K562 (cell line): ENCODE measurements around the gene PTCH2.

ENCODE experiments used
- BHLHE40 ChIP-seq: IDR thresholded peaks from 2 replicates; pipeline ENCODE4 v1.6.1; 2011; ENCODE audit warnings: low read length, improper control_type of control experiment
- CHD2 ChIP-seq: IDR thresholded peaks from 2 replicates; pipeline ENCODE4 v1.6.1; 2011; ENCODE audit warnings: low read depth, low read length
- CTCF ChIP-seq, 3 experiments: IDR thresholded peaks in 2 of 3; conservative IDR thresholded peaks in 1 of 3; 2 replicates each; pipeline ENCODE4 v1.5.1; 2011 to 2012; ENCODE audit warnings: low read length in 3 of 3, mild to moderate bottlenecking in 3 of 3, control low read depth in 2 of 3, improper control_type of control experiment in 1 of 3, inconsistent platforms in 1 of 3, low read depth in 1 of 3, mixed read lengths in 1 of 3, moderate library complexity in 1 of 3; ENCODE audit not compliant: insufficient read depth in 2 of 3
- EZH2 ChIP-seq: IDR thresholded peaks from 2 replicates; pipeline ENCODE4 v1.6.1; 2012; ENCODE audit warnings: low read depth, mild to moderate bottlenecking, inconsistent platforms, low read length, borderline replicate concordance
- HIVEP1 ChIP-seq: fragments of 250-450 bp; sonication (Bioruptor Pico); IDR thresholded peaks from 2 replicates; pipeline ENCODE4 v1.4.0; 2020; ENCODE audit warnings: mild to moderate bottlenecking
- NFIC ChIP-seq: fragments of 450-650 bp; IDR thresholded peaks from 2 replicates; pipeline ENCODE4 v1.6.1; 2017; ENCODE audit warnings: mild to moderate bottlenecking, inconsistent platforms
- NR3C1 ChIP-seq: sonication (generic); formaldehyde crosslinking; IDR thresholded peaks from 2 replicates; pipeline ENCODE4 v1.8.1; 2022; ENCODE audit warnings: missing genetic modification reagents
- POLR2A ChIP-seq: fragments of 450-650 bp; conservative IDR thresholded peaks from 2 replicates; pipeline ENCODE4 v1.6.1; 2016
- PRPF4 ChIP-seq: fragments of 200-400 bp; formaldehyde crosslinking; IDR thresholded peaks from one replicate; pipeline ENCODE4 v1.6.1; 2017; ENCODE audit warnings: low read length, low read depth, mild to moderate bottlenecking; ENCODE audit not compliant: insufficient read depth, poor library complexity, severe bottlenecking
- REST ChIP-seq, 2 experiments: fragments of 450-650 bp; formaldehyde crosslinking in 1 of 2; IDR thresholded peaks; 2 replicates each; pipeline versions ENCODE4 v1.4.0 to v1.6.1; 2014 to 2020; ENCODE audit warnings: mild to moderate bottlenecking in 2 of 2, borderline replicate concordance in 1 of 2, low read depth in 1 of 2
- ZBED1 ChIP-seq: IDR thresholded peaks from 2 replicates; pipeline ENCODE4 v1.6.1; 2014
- ZBTB1 ChIP-seq: sonication (generic); formaldehyde crosslinking; IDR thresholded peaks from 2 replicates; pipeline ENCODE4 v1.8.1; 2023; ENCODE audit warnings: missing genetic modification reagents, low read depth, mild to moderate bottlenecking, borderline replicate concordance
- ZNF3 ChIP-seq: fragments of 250-450 bp; sonication (Bioruptor Pico); IDR thresholded peaks from 2 replicates; pipeline ENCODE4 v1.5.0; 2021; ENCODE audit warnings: mild to moderate bottlenecking, moderate library complexity

- no peak for TF ChIP-seq EZH2
- no peak for TF ChIP-seq HIVEP1
- no peak for TF ChIP-seq NFIC
- TF ChIP-seq CTCF (IDR thresholded peaks at IDR 0.05 in 2 of 3, conservative IDR thresholded peaks at IDR 0.05 in 1 of 3; ENCODE audit: insufficient read depth in 2 of 3, low read depth in 1 of 3, low read length in 3 of 3): no peak
- no peak for TF ChIP-seq ZNF3 (CRISPR knock-in tag)
- TF ChIP-seq NR3C1 (CRISPR knock-in tag): no peak
- TF ChIP-seq ZBED1: no peak
- no peak for TF ChIP-seq CHD2
- no peak for TF ChIP-seq POLR2A
- TF ChIP-seq ZBTB1 (CRISPR knock-in tag): no peak
- no peak for TF ChIP-seq PRPF4
- TF ChIP-seq REST (IDR thresholded peaks at IDR 0.05; ENCODE audit: borderline replicate concordance): no peak
- TF ChIP-seq REST (CRISPR knock-in tag; IDR thresholded peaks at IDR 0.05; ENCODE audit: low read depth): no peak
- TF ChIP-seq BHLHE40: no peak
Observed at GRCh38 chr1:44790968-44791801, 51.9 kb downstream of the PTCH2 start.
